IMR-90 (cell line): ENCODE results near the gene SLC6A12. TPM values are rescaled to one million over a fixed set of nuclear protein-coding genes. Genes with fewer than 3 reads are reported as not detected.
"Not testable (repeated sequence)": the region's sequence is repeated elsewhere in the genome, so short reads cannot be mapped to it uniquely, and the experiment has no call there.

Source experiments
- ATAC-seq: fragments of 200-7000 bp; cut with Tn5 transposase; 2 replicates; pipeline ENCODE4 v1.9.1; 2020; ENCODE audit warnings: low read depth, mild to moderate bottlenecking, moderate library complexity
- BruUV-seq: library from RNA; stranded (reverse); fragments of 400-500 nt; replicated peaks from 2 replicates; lab custom pipeline; 2021; lab: Mats Ljungman, UMichigan
- CTCF ChIA-PET: fragments of 300-600 bp; formaldehyde crosslinking; extraction: SDS; loops from one replicate; lab custom pipeline; 2021; ENCODE audit warnings: antibody characterized with exemption; lab: Yijun Ruan, JAX
- POLR2A ChIA-PET: fragments of 300-600 bp; sonication (Branson Sonifier 250); formaldehyde crosslinking; loops from one replicate; lab custom pipeline; 2022; ENCODE audit warnings: antibody characterized with exemption; ENCODE audit not compliant: unreplicated experiment; lab: Charles Lee
- DNase-seq: peaks from one replicate; pipeline ENCODE4 v3.0.0; 2013
- H2AFZ ChIP-seq: replicated peaks from 2 replicates; pipeline ENCODE3; 2013; ENCODE audit warnings: low read length, mild to moderate bottlenecking; ENCODE audit not compliant: poor library complexity
- H2AK5ac ChIP-seq: 2 replicates; pipeline ENCODE4 v1.6.1; 2013; ENCODE audit warnings: low read depth, low read length, inconsistent platforms
- H2AK9ac ChIP-seq: replicated peaks from 2 replicates; pipeline ENCODE3; 2013; ENCODE audit warnings: mild to moderate bottlenecking, low read depth, low read length, moderate library complexity; ENCODE audit not compliant: poor library complexity
- H2BK120ac ChIP-seq: 2 replicates; pipeline ENCODE4 v1.6.1; 2013; ENCODE audit warnings: low read depth, low read length, inconsistent platforms
- H2BK15ac ChIP-seq: 3 replicates; pipeline ENCODE4 v1.6.1; 2013; ENCODE audit warnings: low read depth, low read length, inconsistent platforms
- H2BK20ac ChIP-seq: 2 replicates; pipeline ENCODE4 v1.6.1; 2013; ENCODE audit warnings: low read depth, mild to moderate bottlenecking, inconsistent platforms, low read length, moderate library complexity
- H2BK5ac ChIP-seq: 2 replicates; pipeline ENCODE4 v1.6.1; 2013; ENCODE audit warnings: mild to moderate bottlenecking, low read depth, low read length, inconsistent platforms; ENCODE audit not compliant: poor library complexity, severe bottlenecking
- H3K14ac ChIP-seq: replicated peaks from 2 replicates; pipeline ENCODE4 v1.6.1; 2013; ENCODE audit warnings: low read depth, low read length, inconsistent platforms
- H3K18ac ChIP-seq: 2 replicates; pipeline ENCODE4 v1.6.1; 2013; ENCODE audit warnings: low read depth, low read length, control low read depth
- H3K23ac ChIP-seq: 2 replicates; pipeline ENCODE4 v1.6.1; 2013; ENCODE audit warnings: low read depth, low read length, inconsistent platforms
- H3K27ac ChIP-seq: 2 replicates; pipeline ENCODE4 v1.5.1; 2013; ENCODE audit warnings: mild to moderate bottlenecking, control low read depth, low read length; ENCODE audit not compliant: insufficient read depth
- H3K27me3 ChIP-seq: 2 replicates; pipeline ENCODE4 v1.6.1; 2013; ENCODE audit warnings: low read length; ENCODE audit not compliant: control insufficient read depth, insufficient read depth
- H3K36me3 ChIP-seq: 2 replicates; pipeline ENCODE4 v1.6.1; 2013; ENCODE audit warnings: low read length, mixed read lengths; ENCODE audit not compliant: control insufficient read depth, insufficient read depth
- H3K4ac ChIP-seq: 2 replicates; pipeline ENCODE4 v1.6.1; 2013; ENCODE audit warnings: low read depth, low read length, inconsistent platforms
- H3K4me1 ChIP-seq: 2 replicates; pipeline ENCODE4 v1.6.1; 2013; ENCODE audit warnings: low read length, mixed read lengths; ENCODE audit not compliant: control insufficient read depth, insufficient read depth
- H3K4me2 ChIP-seq: 2 replicates; pipeline ENCODE4 v1.6.1; 2013; ENCODE audit warnings: low read depth, mild to moderate bottlenecking, control low read depth, low read length, moderate library complexity
- H3K4me3 ChIP-seq: 2 replicates; pipeline ENCODE4 v1.5.1; 2013; ENCODE audit warnings: low read depth, mild to moderate bottlenecking, control low read depth, low read length, moderate library complexity; ENCODE audit not compliant: insufficient read depth
- H3K56ac ChIP-seq: 2 replicates; pipeline ENCODE4 v1.6.1; 2013; ENCODE audit warnings: low read length, inconsistent platforms; ENCODE audit not compliant: insufficient read depth; ENCODE audit errors: extremely low read depth
- H3K79me1 ChIP-seq, 2 experiments: 2 replicates each; pipeline ENCODE4 v1.6.1; 2013; ENCODE audit warnings: low read length in 2 of 2, inconsistent platforms in 1 of 2, low read depth in 1 of 2
- H3K9ac ChIP-seq: 2 replicates; pipeline ENCODE4 v1.6.1; 2013; ENCODE audit warnings: low read depth, low read length, control low read depth
- H3K9me1 ChIP-seq: 2 replicates; pipeline ENCODE4 v1.6.1; 2013; ENCODE audit warnings: low read length, inconsistent platforms; ENCODE audit not compliant: insufficient read depth
- H3K9me3 ChIP-seq: 2 replicates; pipeline ENCODE4 v1.6.1; 2013; ENCODE audit warnings: low read length; ENCODE audit not compliant: control insufficient read depth, insufficient read depth
- H4K20me1 ChIP-seq: 2 replicates; pipeline ENCODE4 v1.6.1; 2013; ENCODE audit warnings: low read length, inconsistent platforms; ENCODE audit not compliant: insufficient read depth
- H4K5ac ChIP-seq: 2 replicates; pipeline ENCODE4 v1.6.1; 2013; ENCODE audit warnings: mild to moderate bottlenecking, low read depth, low read length, control low read depth
- H4K8ac ChIP-seq, 2 experiments: 2 replicates each; pipeline ENCODE4 v1.6.1; 2013; ENCODE audit warnings: low read depth in 2 of 2, low read length in 2 of 2, control low read depth in 1 of 2, inconsistent platforms in 1 of 2
- H4K91ac ChIP-seq: 2 replicates; pipeline ENCODE4 v1.6.1; 2013; ENCODE audit warnings: low read depth, low read length, inconsistent platforms; ENCODE audit not compliant: insufficient read depth
- WGBS, 2 experiments: methylation state at CpG; one replicate each; pipeline versions ENCODE4 v1.1.5 to v1.1.7; 2013; ENCODE audit warnings: missing lambda C conversion rate in 2 of 2; ENCODE audit not compliant: insufficient read length in 1 of 2; ENCODE audit errors: extremely low coverage in 2 of 2; 5-methylcytosine and 5-hydroxymethylcytosine counted together
- dilution Hi-C: fragments of 300-500 bp; cut with HindIII; formaldehyde crosslinking; loops from one replicate; pipeline ENCODE4 v1.14.3; 2018; ENCODE audit warnings: low sequenced_read_pairs; ENCODE audit not compliant: unreplicated experiment
- in situ Hi-C: fragments of 300-500 bp; cut with MboI; formaldehyde crosslinking; loops from 3 replicates; pipeline ENCODE4 v1.14.3; 2019; ENCODE audit warnings: low sequenced_read_pairs, inconsistent platforms, mixed read lengths
- intact Hi-C: fragments of 100-400 bp; cut with micrococcal nuclease; formaldehyde crosslinking; loops from 2 replicates; pipeline ENCODE4 v1.10.0; 2022
- polyA plus RNA-seq, 3 experiments: library from polyadenylated mRNA; depleted of rRNA; stranded (reverse); fragments of >200 nt; gene quantifications; 2 replicates each; pipeline ENCODE4 v1.2.3, GENCODE V29; 2012; ENCODE audit warnings: low replicate concordance in 1 of 3
- total RNA-seq: library from RNA; depleted of rRNA; stranded (reverse); fragments of >200 nt; gene quantifications from 2 replicates; pipeline ENCODE4 v1.2.3, GENCODE V29; 2012

Gene SLC6A12
- total and polyA plus RNA-seq, 2 of the 4 experiments (the other 2 are of a cell fraction), result not detected

GRCh38 chr12:187986-188909 lies 25.7 kb downstream of the SLC6A12 start:
- dilution Hi-C loops, CTCF ChIA-PET: not testable (repeated sequence)

More at GRCh38 chr12:187986-188909, 25.7 kb downstream of the SLC6A12 start:
- H4K8ac ChIP-seq, H3K9me3 ChIP-seq, intact Hi-C loops, H2BK120ac ChIP-seq, H3K56ac ChIP-seq, in situ Hi-C loops, ATAC-seq, H4K91ac ChIP-seq, H3K36me3 ChIP-seq, H4K20me1 ChIP-seq, H2BK20ac ChIP-seq, DNase-seq, BruUV-seq, H3K27ac ChIP-seq, H3K4me1 ChIP-seq, H3K14ac ChIP-seq, H3K9ac ChIP-seq, H3K18ac ChIP-seq, POLR2A ChIA-PET, H2BK5ac ChIP-seq, H3K79me1 ChIP-seq, H3K9me1 ChIP-seq, H2BK15ac ChIP-seq: not testable (repeated sequence)
- Histone ChIP-seq H3K4ac (peak overlapping the region; percentile 53; the same call in 1 of the 2 replicates), H3K4me3 (peak overlapping the region; percentile 46; the same call in 1 of the 2 replicates), H3K4me2 (peak overlapping the region; percentile 89), H2AK9ac (peak overlapping the region; percentile 72), H2AK5ac (peak overlapping the region; percentile 67; the same call in 1 of the 2 replicates), H2AFZ (peak overlapping the region; percentile 92), H3K27me3 (peaks cover 27% of the 10 kb centered on the region; the same call in 1 of the 2 replicates), H4K5ac (0 out of 2 replicates have a peak overlapping the region, but pooled peaks have one; percentile 16), H3K23ac (0 out of 2 replicates have a peak overlapping the region, but pooled peaks have one; percentile 73)
- 85% methylated on average over 11 of the region's 53 CpGs; no CpG with 5 or more reads in 1 of the 2 experiments for WGBS, 2 experiments
